Neuronal stem cell (in vitro differentiated cells): Measurements from ENCODE around the gene SMIM7.

Experiments
- DNase-seq: peaks from one replicate; pipeline ENCODE4 v3.0.0-alpha.2; 2013; ENCODE audit warnings: low spot score
- H2AFZ ChIP-seq: one replicate; pipeline ENCODE4 v1.6.1; 2013; ENCODE audit warnings: mild to moderate bottlenecking, low read length, inconsistent platforms
- H2AK5ac ChIP-seq: 2 replicates; pipeline ENCODE4 v1.6.1; 2013; ENCODE audit warnings: low read depth, mild to moderate bottlenecking, inconsistent platforms, low read length, moderate library complexity, mixed read lengths
- H2BK120ac ChIP-seq: 2 replicates; pipeline ENCODE4 v1.6.1; 2013; ENCODE audit warnings: low read depth, mild to moderate bottlenecking, inconsistent platforms, low read length, moderate library complexity, mixed read lengths
- H2BK12ac ChIP-seq: one replicate; pipeline ENCODE4 v1.6.1; 2013; ENCODE audit warnings: low read length, inconsistent platforms
- H2BK15ac ChIP-seq: 2 replicates; pipeline ENCODE4 v1.6.1; 2013; ENCODE audit warnings: mild to moderate bottlenecking, low read length, inconsistent platforms, mixed read lengths
- H2BK5ac ChIP-seq: one replicate; pipeline ENCODE4 v1.6.1; 2013; ENCODE audit warnings: inconsistent platforms, mild to moderate bottlenecking, low read length, moderate library complexity
- H3K14ac ChIP-seq: one replicate; pipeline ENCODE4 v1.6.1; 2013; ENCODE audit warnings: low read length, inconsistent platforms
- H3K18ac ChIP-seq: 2 replicates; pipeline ENCODE4 v1.6.1; 2013; ENCODE audit warnings: low read length, inconsistent platforms
- H3K23ac ChIP-seq: 2 replicates; pipeline ENCODE4 v1.6.1; 2013; ENCODE audit warnings: low read depth, mild to moderate bottlenecking, mixed read lengths, low read length, inconsistent platforms; ENCODE audit not compliant: poor library complexity
- H3K27ac ChIP-seq: replicated peaks from 3 replicates; pipeline ENCODE4 v1.5.1; 2013; ENCODE audit warnings: low read length, inconsistent platforms
- H3K27me3 ChIP-seq, 3 experiments: 2 replicates each; pipeline ENCODE4 v1.6.1; 2013; ENCODE audit warnings: low read length in 3 of 3, mild to moderate bottlenecking in 2 of 3, inconsistent platforms in 1 of 3, low read depth in 1 of 3, mixed read lengths in 1 of 3, moderate library complexity in 1 of 3; ENCODE audit not compliant: control insufficient read depth in 3 of 3, insufficient read depth in 3 of 3
- H3K36me3 ChIP-seq, 2 donors: replicated peaks in 1 of 2; 2 replicates each; pipeline ENCODE4 v1.6.1; 2013; ENCODE audit warnings: low read length in 2 of 2; ENCODE audit not compliant: control insufficient read depth in 2 of 2, insufficient read depth in 2 of 2
- H3K4ac ChIP-seq: 2 replicates; pipeline ENCODE4 v1.6.1; 2013; ENCODE audit warnings: inconsistent platforms, mild to moderate bottlenecking, low read length, moderate library complexity
- H3K4me1 ChIP-seq, 2 donors: 1 replicate in 1 of 2; 2 replicates in 1 of 2; pipeline ENCODE4 v1.6.1; 2013; ENCODE audit warnings: low read length in 2 of 2, low read depth in 1 of 2; ENCODE audit not compliant: control insufficient read depth in 2 of 2, insufficient read depth in 1 of 2
- H3K4me2 ChIP-seq: one replicate; pipeline ENCODE4 v1.6.1; 2013; ENCODE audit warnings: mild to moderate bottlenecking, low read length, inconsistent platforms; ENCODE audit not compliant: insufficient read depth, poor library complexity, severe bottlenecking
- H3K4me3 ChIP-seq, 2 donors: 2 replicates each; pipeline ENCODE4 v1.5.1; 2013; ENCODE audit warnings: low read length in 2 of 2, mild to moderate bottlenecking in 2 of 2, inconsistent platforms in 1 of 2, moderate library complexity in 1 of 2
- H3K79me1 ChIP-seq: one replicate; pipeline ENCODE4 v1.6.1; 2013; ENCODE audit warnings: low read depth, mild to moderate bottlenecking, inconsistent platforms, low read length, moderate library complexity
- H3K9ac ChIP-seq: one replicate; pipeline ENCODE4 v1.6.1; 2013; ENCODE audit warnings: mild to moderate bottlenecking, low read depth, low read length, inconsistent platforms; ENCODE audit not compliant: poor library complexity
- H3K9me3 ChIP-seq, 2 donors: replicated peaks in 1 of 2; 2 replicates each; pipeline versions ENCODE3 to v1.6.1; 2013; ENCODE audit warnings: low read length in 2 of 2, mild to moderate bottlenecking in 2 of 2, inconsistent platforms in 1 of 2, low read depth in 1 of 2, mixed read lengths in 1 of 2, moderate library complexity in 1 of 2; ENCODE audit not compliant: control insufficient read depth in 2 of 2, insufficient read depth in 1 of 2
- H4K8ac ChIP-seq: one replicate; pipeline ENCODE4 v1.6.1; 2013; ENCODE audit warnings: low read depth, mild to moderate bottlenecking, inconsistent platforms, low read length, moderate library complexity
- H4K91ac ChIP-seq: one replicate; pipeline ENCODE4 v1.6.1; 2013; ENCODE audit warnings: low read length, low read depth, mild to moderate bottlenecking, inconsistent platforms; ENCODE audit not compliant: poor library complexity
- WGBS, 2 donors: extraction: QIAGEN DNeasy Blood & Tissue Kit; methylation state at CpG; one replicate each; pipeline ENCODE4 v1.1.7; 2013; ENCODE audit warnings: missing lambda C conversion rate in 2 of 2, mixed read lengths in 1 of 2; ENCODE audit not compliant: insufficient read length in 2 of 2, insufficient replicate concordance in 1 of 2; ENCODE audit errors: extremely low coverage in 2 of 2; 5-methylcytosine and 5-hydroxymethylcytosine counted together

SMIM7 gene

GRCh38 chr19:16637535-16637934 is 22.4 kb downstream of the SMIM7 start:
- peaks cover 24 to 87% of the 10 kb centered on the region in 2 donors for H3K36me3 ChIP-seq
- DNase-seq = no peak
- H3K4me2 ChIP-seq = no peak overlapping the region
- no peak overlapping the region for H3K14ac ChIP-seq
- H3K27ac ChIP-seq = no peak overlapping the region
- H2BK5ac ChIP-seq = no peak overlapping the region
- no peak overlapping the region for H3K9ac ChIP-seq
- no peak overlapping the region for H3K18ac ChIP-seq
- H4K91ac ChIP-seq = no peak overlapping the region
- peaks cover 5% of the 10 kb centered on the region for H3K79me1 ChIP-seq
- no peak overlapping the region for H2BK120ac ChIP-seq
- no peak overlapping the region for H2BK15ac ChIP-seq
- no peaks in the 10 kb centered on the region for H3K4me1 ChIP-seq
- no peaks in the 10 kb centered on the region for H3K27me3 ChIP-seq
- no peak overlapping the region for H3K4me3 ChIP-seq
- no peak overlapping the region for H3K4ac ChIP-seq
- H2AFZ ChIP-seq = no peak overlapping the region
- H3K9me3 ChIP-seq = no peaks in the 10 kb centered on the region
- no peak overlapping the region for H3K23ac ChIP-seq
- no peak overlapping the region for H2AK5ac ChIP-seq
- H2BK12ac ChIP-seq = no peak overlapping the region
- no peak overlapping the region for H4K8ac ChIP-seq

- no CpG with 5 or more reads among the region's 6 CpGs for WGBS, 2 donors
- Histone ChIP-seq H3K23ac (no peak overlapping the region), H3K4me2 (no peak overlapping the region), H3K4me3 (no peak overlapping the region), H3K18ac (no peak overlapping the region), H2BK120ac (no peak overlapping the region), H3K9ac (no peak overlapping the region), H3K9me3 (no peaks in the 10 kb centered on the region), H3K27me3 (no peaks in the 10 kb centered on the region), H3K36me3 (peaks cover 19 to 53% of the 10 kb centered on the region in 2 donors), H2BK5ac (no peak overlapping the region), H3K79me1 (peaks cover 9% of the 10 kb centered on the region), H3K27ac (no peak overlapping the region), H2BK12ac (no peak overlapping the region), H2AK5ac (no peak overlapping the region), H3K14ac (no peak overlapping the region), H4K91ac (no peak overlapping the region), H2AFZ (no peak overlapping the region), H3K4ac (no peak overlapping the region), H2BK15ac (no peak overlapping the region), H3K4me1 (peaks cover 0 to 10% of the 10 kb centered on the region in 2 donors), H4K8ac (no peak overlapping the region)
- no peak for DNase-seq
Observed at GRCh38 chr19:16631465-16631864, 28.5 kb downstream of the SMIM7 start.

- no peak overlapping the region for H4K91ac ChIP-seq
- DNase-seq = no peak
- peak overlapping the region; percentile 71 for H3K4me2 ChIP-seq
- no peak overlapping the region for H3K14ac ChIP-seq
- no peak overlapping the region for H2BK12ac ChIP-seq
- peaks cover 6% of the 10 kb centered on the region for H3K79me1 ChIP-seq
- H3K27ac ChIP-seq = no peak overlapping the region
- no peak overlapping the region for H3K18ac ChIP-seq
- H3K23ac ChIP-seq = no peak overlapping the region
- no peak overlapping the region for H2BK120ac ChIP-seq
- no peak overlapping the region for H3K4ac ChIP-seq
- H3K9me3 ChIP-seq = no peaks in the 10 kb centered on the region
- H2BK15ac ChIP-seq = no peak overlapping the region
- peaks cover 14 to 52% of the 10 kb centered on the region in 2 donors for H3K36me3 ChIP-seq
- no CpG with 5 or more reads among the region's 23 CpGs for WGBS, 2 donors
- peak overlapping the region; percentile 96 for H3K9ac ChIP-seq
- peak overlapping the region; percentile 96 for H2AFZ ChIP-seq
- H4K8ac ChIP-seq = no peak overlapping the region
- H3K4me3 ChIP-seq = peak overlapping the region; percentile 94 to 96
- H2AK5ac ChIP-seq = no peak overlapping the region
- H2BK5ac ChIP-seq = no peak overlapping the region
- H3K27me3 ChIP-seq = no peaks in the 10 kb centered on the region
- peaks cover 0 to 12% of the 10 kb centered on the region in 2 donors for H3K4me1 ChIP-seq
Observed at GRCh38 chr19:16628984-16629691, 30.8 kb downstream of the SMIM7 start.

DNA sequence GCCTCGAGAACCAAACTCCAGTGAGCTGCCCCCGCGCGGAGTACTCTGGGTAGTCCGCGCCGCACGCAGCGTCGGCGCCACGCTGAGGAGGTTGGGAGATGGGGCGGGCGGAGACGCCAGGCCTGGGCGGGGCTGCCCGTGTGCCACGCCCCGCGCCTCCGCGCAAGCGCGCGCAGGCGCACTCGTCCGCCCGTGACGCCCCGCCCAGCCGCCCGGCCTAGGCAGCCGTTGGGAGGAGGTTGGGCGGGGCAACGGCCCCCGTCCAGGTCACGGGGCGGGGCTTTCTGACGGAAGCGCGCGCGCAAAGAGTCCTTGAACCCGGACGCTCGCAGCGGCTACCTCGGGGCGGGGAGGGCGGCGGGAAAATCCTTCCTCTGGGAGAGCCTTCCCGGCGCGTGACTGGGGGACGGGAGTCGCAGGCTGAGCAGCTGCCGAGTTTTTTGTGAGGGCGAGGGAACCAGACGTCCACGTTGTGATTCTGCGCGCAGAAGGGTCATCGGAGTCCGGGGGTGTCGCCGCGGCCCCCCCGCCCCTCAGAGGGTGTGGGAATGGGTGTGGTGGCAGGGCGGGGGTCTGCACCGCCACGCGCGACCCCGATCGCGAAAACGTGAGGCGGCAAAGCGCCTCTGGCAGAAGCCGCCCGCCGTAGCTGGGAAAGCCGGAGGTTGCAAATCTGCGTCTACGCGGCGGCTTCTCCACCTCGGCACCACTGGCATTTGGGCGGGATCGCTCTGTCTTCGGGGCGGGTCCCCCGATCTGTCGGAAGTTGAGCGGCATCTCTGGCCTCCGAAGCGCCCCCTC is 31.6 kb downstream of the SMIM7 start, which contains the start of gene MED26:
TSS of gene MED26 (minus strand) at position 22 of the 801 bp plus-strand sequence. CDS start 261 bp downstream, outside the sequence.
- peaks cover 0 to 12% of the 10 kb centered on the region in 2 donors for H3K4me1 ChIP-seq
- peak; percentile 95 for DNase-seq
- whole genome bisulfite sequencing, 2 donors = no CpG with 5 or more reads among the region's 98 CpGs
- peaks cover 4% of the 10 kb centered on the region for H3K79me1 ChIP-seq
- H3K14ac ChIP-seq = peak within 1 kb of the TSS; percentile 67
- H3K27me3 ChIP-seq = no peaks in the 10 kb centered on the region
- peak within 1 kb of the TSS; percentile 97 for H3K23ac ChIP-seq
- peak within 1 kb of the TSS; percentile 94 to 96 for H3K4me3 ChIP-seq
- no peak within 1 kb of the TSS for H3K4ac ChIP-seq
- H3K9me3 ChIP-seq = no peaks in the 10 kb centered on the region
- peak within 1 kb of the TSS; percentile 96 for H2AFZ ChIP-seq
- peak within 1 kb of the TSS; percentile 97 for H3K9ac ChIP-seq
- no peak within 1 kb of the TSS for H4K91ac ChIP-seq
- H2BK120ac ChIP-seq = no peak within 1 kb of the TSS
- H3K36me3 ChIP-seq = peaks cover 12 to 52% of the 10 kb centered on the region in 2 donors
- peak within 1 kb of the TSS; percentile 84 for H3K4me2 ChIP-seq
- H2BK5ac ChIP-seq = peak within 1 kb of the TSS; percentile 26
- peak within 1 kb of the TSS; percentile 40 for H2BK15ac ChIP-seq
- H4K8ac ChIP-seq = no peak within 1 kb of the TSS
- peak within 1 kb of the TSS; percentile 92 for H2AK5ac ChIP-seq
- no peak within 1 kb of the TSS for H2BK12ac ChIP-seq
- peak within 1 kb of the TSS; percentile 33 for H3K27ac ChIP-seq
- H3K18ac ChIP-seq = peak within 1 kb of the TSS; percentile 91
